WTC11 (cell line): Measurements from ENCODE around the gene RPL37. TPM values are rescaled to one million over a fixed set of nuclear protein-coding genes. Genes with fewer than 3 reads are reported as not detected.
"Not testable (repeated sequence)": the region's sequence is repeated elsewhere in the genome, so short reads cannot be mapped to it uniquely, and the experiment has no call there.

Experiments used
- ATAC-seq: fragments of 200-7000 bp; cut with Tn5 transposase; 2 replicates; pipeline ENCODE4 v1.10.0; 2021; ENCODE audit warnings: mild to moderate bottlenecking, moderate library complexity
- CTCF ChIA-PET: fragments of 300-600 bp; sonication (Branson Sonifier 250); formaldehyde crosslinking; loops from one replicate; lab custom pipeline; 2021; ENCODE audit warnings: antibody characterized with exemption; lab: Charles Lee
- POLR2A ChIA-PET: fragments of 350-600 bp; sonication (Branson Sonifier 250); formaldehyde crosslinking; loops from one replicate; lab custom pipeline; 2021; ENCODE audit warnings: antibody characterized with exemption; lab: Charles Lee
- DNase-seq: peaks from one replicate; pipeline ENCODE4 v3.0.0; 2021; ENCODE audit warnings: low spot score
- H3K27ac Mint-ChIP-seq: 2 replicates; pipeline ENCODE4 v1.8.0; 2021; ENCODE audit warnings: mixed read lengths
- H3K27me3 Mint-ChIP-seq: 2 replicates; pipeline ENCODE4 v1.8.0; 2021; ENCODE audit warnings: low read depth, mild to moderate bottlenecking, moderate library complexity, mixed read lengths
- H3K36me3 Mint-ChIP-seq: 2 replicates; pipeline ENCODE4 v1.8.0; 2021; ENCODE audit warnings: mixed read lengths
- H3K4me1 Mint-ChIP-seq: 2 replicates; pipeline ENCODE4 v1.8.0; 2022; ENCODE audit warnings: mixed read lengths
- H3K4me3 Mint-ChIP-seq: 2 replicates; pipeline ENCODE4 v1.8.0; 2021; ENCODE audit warnings: mild to moderate bottlenecking, moderate library complexity, mixed read lengths
- H3K9me3 Mint-ChIP-seq: 2 replicates; pipeline ENCODE4 v1.8.0; 2021; ENCODE audit warnings: mixed read lengths
- AR ChIP-seq: fragments of 250-450 bp; sonication (Bioruptor Pico); IDR thresholded peaks from 2 replicates; pipeline ENCODE4 v1.9.0; 2021; ENCODE audit warnings: mild to moderate bottlenecking
- ATF1 ChIP-seq: sonication (generic); formaldehyde crosslinking; IDR thresholded peaks from 2 replicates; pipeline ENCODE4 v1.8.1; 2023; ENCODE audit warnings: mild to moderate bottlenecking, moderate library complexity, missing genetic modification reagents
- ATF6 ChIP-seq: sonication (generic); formaldehyde crosslinking; IDR thresholded peaks from 2 replicates; pipeline ENCODE4 v1.8.1; 2023; ENCODE audit warnings: mild to moderate bottlenecking, missing genetic modification reagents
- EMX1 ChIP-seq: fragments of 250-450 bp; sonication (Bioruptor Pico); IDR thresholded peaks from 2 replicates; pipeline ENCODE4 v1.8.0; 2021; ENCODE audit warnings: mild to moderate bottlenecking
- ERG ChIP-seq: fragments of 250-450 bp; sonication (Bioruptor Pico); IDR thresholded peaks from 2 replicates; pipeline ENCODE4 v1.8.0; 2021; ENCODE audit warnings: mild to moderate bottlenecking
- JUN ChIP-seq: sonication (generic); formaldehyde crosslinking; IDR thresholded peaks from 2 replicates; pipeline ENCODE4 v1.8.0; 2023; ENCODE audit warnings: mild to moderate bottlenecking, missing genetic modification reagents
- MYBL2 ChIP-seq: sonication (generic); formaldehyde crosslinking; IDR thresholded peaks from 2 replicates; pipeline ENCODE4 v1.8.1; 2023; ENCODE audit warnings: mild to moderate bottlenecking, moderate library complexity, missing genetic modification reagents
- NFATC4 ChIP-seq: fragments of 250-450 bp; sonication (Bioruptor Pico); IDR thresholded peaks from 2 replicates; pipeline ENCODE4 v1.9.0; 2021; ENCODE audit warnings: mild to moderate bottlenecking
- PRRX2 ChIP-seq: fragments of 250-450 bp; sonication (Bioruptor Pico); IDR thresholded peaks from 2 replicates; pipeline ENCODE4 v1.8.0; 2021; ENCODE audit warnings: mild to moderate bottlenecking
- SMAD3 ChIP-seq: sonication (generic); formaldehyde crosslinking; IDR thresholded peaks from 2 replicates; pipeline ENCODE4 v1.8.0; 2022; ENCODE audit warnings: missing genetic modification reagents, mild to moderate bottlenecking, borderline replicate concordance
- TEAD1 ChIP-seq: sonication (generic); formaldehyde crosslinking; IDR thresholded peaks from 2 replicates; pipeline ENCODE4 v1.8.0; 2022; ENCODE audit warnings: mild to moderate bottlenecking, missing genetic modification reagents
- ZNF416 ChIP-seq: fragments of 250-450 bp; sonication (Bioruptor Pico); IDR thresholded peaks from 2 replicates; pipeline ENCODE4 v1.9.0; 2021; ENCODE audit warnings: mild to moderate bottlenecking, inconsistent platforms
- ZNF425 ChIP-seq: fragments of 250-450 bp; sonication (Bioruptor Pico); conservative IDR thresholded peaks from 2 replicates; pipeline ENCODE4 v1.9.0; 2021; ENCODE audit warnings: mild to moderate bottlenecking
- ZNF532 ChIP-seq: fragments of 250-450 bp; sonication (Bioruptor Pico); IDR thresholded peaks from 2 replicates; pipeline ENCODE4 v1.9.0; 2021; ENCODE audit warnings: mild to moderate bottlenecking, borderline replicate concordance
- ZNF671 ChIP-seq: fragments of 250-450 bp; sonication (Bioruptor Pico); IDR thresholded peaks from 2 replicates; pipeline ENCODE4 v1.8.0; 2021; ENCODE audit warnings: mild to moderate bottlenecking
- total RNA-seq: library from RNA; stranded (reverse); gene quantifications from 3 replicates; pipeline ENCODE4 v1.2.3, GENCODE V29; 2021

The RPL37 gene
- total RNA-seq, 1 experiment from 2014 or later, result 1,405 TPM

- TF ChIP-seq PRRX2 (CRISPR knock-in tag) (peak; percentile 95), ATF1 (CRISPR knock-in tag) (0 out of 2 replicates have a peak, but pooled peaks have one; percentile 18), ZNF425 (CRISPR knock-in tag) (peak; percentile 90), SMAD3 (CRISPR knock-in tag) (peak; percentile 30; the same call in 1 of the 2 replicates), ZNF532 (CRISPR knock-in tag) (peak; percentile 94), EMX1 (CRISPR knock-in tag) (peak; percentile 98), ZNF416 (CRISPR knock-in tag) (peak; percentile 89), AR (CRISPR knock-in tag) (peak; percentile 99), ERG (CRISPR knock-in tag) (peak; percentile 94), NFATC4 (CRISPR knock-in tag) (peak; percentile 96), TEAD1 (0 out of 2 replicates have a peak, but pooled peaks have one; percentile 56), ZNF671 (CRISPR knock-in tag) (peak; percentile 95)
- not testable (repeated sequence) for DNase-seq, H3K27me3 Mint-ChIP-seq, H3K9me3 Mint-ChIP-seq, H3K4me3 Mint-ChIP-seq
- CTCF ChIA-PET, result interaction anchor here (1.1 kb wide), 1 partner anchor 27 kb away, joined by 5 read pairs; the partner anchor contains the start of gene PRKAA1
- H3K4me1 Mint-ChIP-seq, result peaks cover 19% of the 10 kb centered on the region
- peak; percentile 27 for ATAC-seq
- H3K27ac Mint-ChIP-seq, result peak overlapping the region; percentile 85
- H3K36me3 Mint-ChIP-seq, result peaks cover 48% of the 10 kb centered on the region
- POLR2A ChIA-PET, result interaction anchor here (0.6 to 2.4 kb wide), 5 partner anchors 9 to 642 kb away, joined by 3 to 16 read pairs (median 3); partner anchors contain the start of genes PRKAA1 and RPL37
These were observed 9.5 kb downstream of the RPL37 start for GRCh38 chr5:40825461-40826043.

GRCh38 chr5:40823459-40823858 is 11.6 kb downstream of the RPL37 start:
- Mint-ChIP-seq H3K36me3 (peaks cover 27% of the 10 kb centered on the region), H3K27ac (peak overlapping the region; percentile 38), H3K4me3 (no peak overlapping the region), H3K27me3 (no peaks in the 10 kb centered on the region), H3K9me3 (no peaks in the 10 kb centered on the region), H3K4me1 (peaks cover 7% of the 10 kb centered on the region)
- DNase-seq, result no peak
- ChIA-PET CTCF (interaction anchor here (1.7 kb wide), 1 partner anchor 25 kb away, joined by 13 read pairs; the partner anchor contains the start of gene PRKAA1), POLR2A (interaction anchor here (1.4 to 2.2 kb wide), 2 partner anchors 22 to 25 kb away, joined by 4 to 9 read pairs; partner anchors contain the start of gene PRKAA1)
- ATAC-seq, result peak; percentile 2; the same call in 1 of the 2 replicates
- TF ChIP-seq MYBL2 (no peak), ATF6 (CRISPR knock-in tag) (no peak), JUN (CRISPR knock-in tag) (no peak), ATF1 (CRISPR knock-in tag) (no peak), ZNF532 (CRISPR knock-in tag) (no peak)
